Hematopoietic multipotent progenitor cell treated with erythropoietin and hydrocortisone succinate and interleukin-3 and kit ligand, for 17 days (in vitro differentiated cells): Measurements from ENCODE around the gene PPP5C.
"Not testable (repeated sequence)": the region's sequence is repeated elsewhere in the genome, so short reads cannot be mapped to it uniquely, and the experiment has no call there.

Experiments used
- DNase-seq: peaks from one replicate; pipeline ENCODE4 v3.0.0-alpha.2; 2015; ENCODE audit warnings: low spot score

Gene PPP5C

DNA sequence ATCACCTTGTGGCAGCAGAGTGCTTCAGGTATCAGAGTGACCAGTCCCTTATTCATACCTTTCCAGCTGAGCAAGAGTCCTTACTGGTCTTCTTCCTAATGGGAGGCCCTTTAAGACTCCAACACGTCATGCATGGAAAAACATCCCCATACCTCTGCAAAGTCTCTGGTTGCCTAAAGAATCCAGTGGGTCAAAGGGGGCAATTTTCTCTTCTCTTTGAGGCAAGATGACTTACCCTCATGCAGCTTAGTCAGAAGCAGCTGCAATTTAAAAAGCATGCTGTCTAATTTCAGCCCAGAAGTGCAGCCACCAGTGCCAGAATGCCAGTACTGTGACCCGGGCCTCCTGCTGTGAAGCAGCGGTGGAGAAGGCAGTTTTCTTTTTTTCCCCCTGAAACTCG, 18.7 kb downstream of the PPP5C start:
- no peak for DNase-seq

DNA sequence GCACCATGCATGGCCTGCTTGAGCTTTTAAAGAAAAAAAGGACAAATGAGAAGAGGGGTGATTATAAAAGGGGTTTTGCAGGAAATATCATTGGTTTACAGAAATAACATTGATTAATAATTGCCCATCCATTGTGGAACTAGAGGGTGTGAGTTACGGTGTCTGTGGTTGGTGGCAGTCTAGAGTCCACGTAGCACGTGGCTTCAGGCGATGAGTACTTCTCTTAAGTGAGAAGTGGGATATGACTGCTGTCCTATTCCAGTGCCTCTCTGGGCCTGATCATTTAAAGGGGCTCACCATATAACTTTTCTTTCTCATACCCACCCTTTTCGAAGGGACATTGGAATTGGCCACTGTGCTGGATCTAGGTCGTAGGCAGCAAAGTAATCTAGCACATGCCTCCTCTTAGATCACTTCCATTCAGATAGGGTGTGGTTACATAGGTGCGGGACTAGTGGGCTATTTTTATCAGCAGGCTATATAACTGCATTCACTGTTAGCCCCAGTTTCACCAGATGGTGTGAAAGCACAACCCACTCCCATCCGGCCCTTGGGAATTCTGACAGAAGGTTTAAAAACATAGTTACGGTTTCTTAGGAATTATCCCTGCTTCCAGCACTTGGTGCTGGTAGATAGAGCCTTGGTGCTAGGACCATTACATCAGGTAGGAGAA, 19.9 kb downstream of the PPP5C start:
- DNase-seq, result no peak

DNA sequence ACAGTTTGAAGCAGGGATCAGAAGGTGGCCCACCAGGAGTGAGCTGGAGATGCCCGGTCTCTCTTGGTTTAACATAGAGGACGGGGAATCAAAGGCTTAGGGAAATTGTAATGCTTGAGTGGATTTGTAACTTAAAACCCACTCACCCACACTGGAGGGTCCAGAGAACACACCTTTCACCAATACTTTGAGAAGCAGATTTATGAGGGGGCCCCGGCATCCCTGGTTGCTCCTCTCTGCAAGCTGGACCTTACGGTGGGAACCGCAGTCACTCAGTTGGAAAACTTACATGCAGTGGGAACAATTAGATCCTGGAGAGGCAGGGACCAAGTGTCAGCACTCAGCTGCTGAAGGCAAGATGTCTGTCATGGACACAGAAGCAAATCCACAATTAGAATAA, 20.5 kb downstream of the PPP5C start:
- no peak for DNase-seq

DNA sequence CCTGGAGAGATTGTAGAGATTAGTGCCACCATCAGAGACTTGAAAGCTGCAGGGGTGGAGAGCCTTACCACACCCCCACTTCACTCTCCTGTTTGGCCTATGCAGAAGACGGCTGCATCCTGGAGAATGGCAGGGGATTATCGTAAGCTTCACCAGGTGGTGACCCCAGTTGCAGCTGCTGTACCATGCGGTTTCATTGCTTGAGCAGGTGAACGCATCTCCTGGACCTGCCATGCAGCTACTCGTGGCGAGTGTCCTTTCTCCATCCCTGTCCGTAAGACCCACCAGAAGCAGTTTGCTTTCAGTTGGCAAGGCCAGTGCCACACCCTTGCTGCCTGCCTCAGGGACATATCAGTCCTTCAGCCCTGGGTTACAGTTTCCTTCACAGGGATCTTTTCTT, 21.2 kb downstream of the PPP5C start:
- DNase-seq, result no peak

DNA sequence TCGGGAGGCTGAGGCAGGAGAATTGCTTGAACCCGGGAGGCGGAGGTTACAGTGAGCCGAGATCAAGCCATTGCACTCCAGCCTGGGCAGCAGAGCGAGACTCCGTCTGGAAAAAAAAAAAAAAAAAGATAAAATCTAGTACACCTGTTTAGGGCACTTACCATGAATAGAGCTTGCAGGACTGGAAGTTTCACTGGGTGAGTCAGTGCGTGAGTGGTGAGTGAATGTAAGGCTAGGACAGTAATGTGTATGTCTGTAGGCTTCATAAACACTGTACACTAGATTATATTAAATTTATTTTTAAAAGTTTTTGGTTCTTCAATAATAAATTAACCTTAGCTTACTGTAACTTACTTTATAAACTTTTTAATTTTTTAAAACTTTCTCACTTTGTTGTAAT, 22.9 kb downstream of the PPP5C start:
- no peak for DNase-seq

DNA sequence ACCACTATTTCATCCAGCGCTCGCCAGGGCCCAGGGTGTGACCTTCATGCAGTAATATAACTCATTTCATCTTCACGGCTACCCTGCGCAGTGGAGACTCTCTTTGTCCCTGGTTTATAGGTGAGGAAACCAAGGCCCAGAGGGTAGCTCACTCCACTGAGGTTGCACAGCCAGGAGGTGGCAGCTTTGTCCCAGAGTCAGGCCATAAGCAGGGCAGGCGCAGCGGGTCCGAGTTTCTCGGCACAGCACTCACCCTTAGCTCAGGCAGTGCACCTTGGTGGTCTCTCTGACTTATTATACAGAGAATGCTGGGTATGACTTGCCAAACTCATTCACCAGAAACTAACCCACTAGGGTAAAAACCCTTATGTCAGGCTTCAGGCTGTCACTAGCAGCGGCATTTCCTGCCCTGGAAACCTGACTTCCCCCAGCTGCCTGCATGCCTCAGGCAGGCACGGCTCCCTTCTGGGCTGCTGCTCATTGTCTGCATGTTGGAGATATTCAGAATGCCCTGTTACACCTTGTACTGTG, 24.5 kb downstream of the PPP5C start:
- no peak for DNase-seq

DNA sequence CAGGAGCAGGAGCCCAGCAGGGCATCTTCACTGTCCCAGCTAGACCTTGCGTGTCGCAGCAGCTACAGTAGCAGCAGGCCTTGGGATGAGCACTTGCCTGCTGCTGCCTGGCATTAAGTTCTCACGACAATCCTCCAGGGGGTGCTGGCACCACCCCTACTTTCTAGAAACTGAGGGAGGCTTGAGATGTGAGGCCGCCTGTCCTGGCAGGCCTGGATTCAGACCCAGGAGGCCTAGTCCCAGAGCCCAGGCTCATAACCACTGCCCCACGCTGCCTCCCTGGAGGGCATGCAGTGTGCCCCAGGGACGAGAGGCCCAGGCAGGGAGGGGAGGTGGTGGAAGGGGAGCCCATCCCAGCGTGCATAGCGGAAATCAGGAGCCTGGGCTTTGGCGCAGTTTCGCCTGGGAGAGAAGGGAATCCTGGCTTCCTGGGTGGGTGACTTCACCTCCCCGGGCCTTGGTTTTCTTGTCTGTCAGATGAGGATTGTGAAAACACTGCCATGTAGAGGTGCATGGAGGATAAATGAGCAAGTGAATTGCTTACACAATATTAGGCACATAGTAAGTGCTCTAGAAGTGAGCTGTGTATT, 26.1 kb downstream of the PPP5C start:
- no peak for DNase-seq

DNA sequence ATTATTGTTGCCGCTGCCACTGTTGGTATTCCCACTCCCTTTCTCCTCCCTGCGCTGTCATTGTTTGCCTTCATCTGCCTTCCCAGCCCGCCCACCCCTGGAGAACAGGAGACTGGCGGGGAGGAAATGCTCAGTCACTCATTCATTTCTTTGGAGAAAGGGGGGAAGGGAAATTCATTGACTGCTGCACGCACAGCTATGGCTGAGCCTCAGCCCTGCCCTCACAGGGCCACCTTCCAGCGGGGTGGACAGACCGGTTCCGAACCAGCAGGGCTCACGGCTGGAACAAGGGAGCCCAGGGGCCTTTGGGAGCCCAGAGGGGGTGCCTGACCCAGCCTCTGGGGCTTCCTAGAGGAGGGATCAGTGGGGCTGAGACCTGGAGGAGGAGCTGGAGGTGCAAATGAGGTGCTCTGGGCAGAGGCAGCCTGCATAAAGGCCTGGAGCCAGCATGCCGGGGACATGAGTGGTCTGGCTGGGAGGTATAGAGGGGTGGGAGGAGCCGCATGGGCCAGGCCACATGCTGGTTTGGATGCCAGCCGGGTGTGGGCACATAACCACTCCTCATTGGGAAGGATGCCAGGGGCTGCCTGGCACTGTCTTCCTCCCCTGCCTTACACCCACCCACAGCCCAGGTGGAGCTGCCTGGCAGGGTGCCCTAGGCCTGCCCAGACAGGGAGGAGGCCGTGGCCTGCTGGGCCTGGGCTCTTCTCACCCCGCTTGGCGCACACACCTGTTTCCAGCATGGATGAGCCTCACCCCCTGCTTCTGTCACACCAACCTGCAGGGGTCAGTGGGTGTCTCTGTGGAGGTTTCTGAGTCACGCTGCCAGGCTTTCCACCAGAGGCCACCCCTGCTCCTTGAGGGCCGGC, 26.8 kb downstream of the PPP5C start:
- peak; percentile 68 for DNase-seq

DNA sequence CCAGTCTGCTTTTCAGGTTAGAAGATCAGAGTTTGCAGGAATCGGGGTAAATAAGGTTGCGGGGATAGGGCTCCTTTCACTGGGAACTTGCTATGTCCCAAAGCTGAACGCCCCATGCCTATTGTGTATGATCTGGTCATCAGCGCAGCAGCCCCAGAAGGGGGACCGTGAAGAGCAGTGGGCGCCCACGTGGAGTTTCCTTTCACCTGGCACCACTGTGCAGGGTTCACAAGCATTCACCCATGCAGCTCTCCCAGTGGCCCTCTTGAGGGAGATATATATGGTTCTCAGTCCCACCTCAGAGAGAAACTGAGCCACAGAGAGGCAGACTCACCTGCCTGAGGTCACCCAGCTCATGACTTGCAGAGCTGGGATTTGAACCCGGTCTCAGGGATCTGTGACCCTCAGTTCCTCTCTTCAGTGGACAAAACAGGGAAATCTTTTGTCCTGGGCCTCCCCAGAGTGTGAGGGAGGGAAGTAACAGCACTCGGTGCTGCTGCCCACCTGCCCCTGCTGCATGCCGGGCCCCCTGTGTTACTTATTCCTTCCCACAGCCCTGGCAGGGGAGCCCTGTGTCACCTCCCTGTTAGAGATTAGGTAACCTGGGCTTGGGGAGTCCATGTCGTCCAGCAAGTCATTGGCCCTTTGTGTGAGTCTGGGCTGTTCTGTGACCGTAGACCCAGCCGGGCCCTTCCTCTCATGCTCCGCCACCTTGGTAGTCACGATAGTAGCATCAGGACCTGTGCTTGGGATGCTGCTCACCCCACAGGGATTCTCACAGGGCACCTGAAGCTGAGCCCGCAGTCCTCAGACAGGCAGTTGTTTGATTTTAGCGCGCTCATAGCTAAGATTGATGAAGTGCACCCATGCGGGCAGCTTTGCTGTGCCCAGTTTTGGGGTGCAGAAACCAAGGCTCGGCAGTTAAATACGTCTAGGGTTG, 27.9 kb downstream of the PPP5C start:
- no peak for DNase-seq

DNA sequence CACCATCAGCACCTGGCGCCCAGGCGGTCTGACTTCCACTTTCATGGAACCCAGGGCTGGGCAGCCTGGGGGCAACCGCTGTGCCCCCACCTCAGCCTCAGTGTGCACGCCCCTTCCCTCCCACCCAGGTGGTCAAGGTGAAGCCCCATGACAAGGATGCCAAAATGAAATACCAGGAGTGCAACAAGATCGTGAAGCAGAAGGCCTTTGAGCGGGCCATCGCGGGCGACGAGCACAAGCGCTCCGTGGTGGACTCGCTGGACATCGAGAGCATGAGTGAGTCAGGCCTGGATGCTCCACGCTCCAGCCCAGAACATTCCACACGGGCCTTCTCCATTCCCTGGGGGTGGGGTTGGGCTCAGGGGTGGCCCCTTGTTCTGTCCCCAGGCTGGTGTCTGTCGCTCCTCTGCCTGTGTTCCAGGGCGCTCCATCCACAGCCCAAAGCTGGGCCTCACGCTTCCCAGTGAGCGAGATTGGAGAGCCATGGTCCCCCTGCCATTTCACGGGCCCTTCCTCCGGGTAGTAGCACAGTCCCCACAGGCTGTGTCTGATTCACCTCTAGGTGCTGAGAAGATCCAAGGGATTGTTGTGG, 28.7 kb downstream of the PPP5C start:
- DNase-seq, result not testable (repeated sequence)

DNA sequence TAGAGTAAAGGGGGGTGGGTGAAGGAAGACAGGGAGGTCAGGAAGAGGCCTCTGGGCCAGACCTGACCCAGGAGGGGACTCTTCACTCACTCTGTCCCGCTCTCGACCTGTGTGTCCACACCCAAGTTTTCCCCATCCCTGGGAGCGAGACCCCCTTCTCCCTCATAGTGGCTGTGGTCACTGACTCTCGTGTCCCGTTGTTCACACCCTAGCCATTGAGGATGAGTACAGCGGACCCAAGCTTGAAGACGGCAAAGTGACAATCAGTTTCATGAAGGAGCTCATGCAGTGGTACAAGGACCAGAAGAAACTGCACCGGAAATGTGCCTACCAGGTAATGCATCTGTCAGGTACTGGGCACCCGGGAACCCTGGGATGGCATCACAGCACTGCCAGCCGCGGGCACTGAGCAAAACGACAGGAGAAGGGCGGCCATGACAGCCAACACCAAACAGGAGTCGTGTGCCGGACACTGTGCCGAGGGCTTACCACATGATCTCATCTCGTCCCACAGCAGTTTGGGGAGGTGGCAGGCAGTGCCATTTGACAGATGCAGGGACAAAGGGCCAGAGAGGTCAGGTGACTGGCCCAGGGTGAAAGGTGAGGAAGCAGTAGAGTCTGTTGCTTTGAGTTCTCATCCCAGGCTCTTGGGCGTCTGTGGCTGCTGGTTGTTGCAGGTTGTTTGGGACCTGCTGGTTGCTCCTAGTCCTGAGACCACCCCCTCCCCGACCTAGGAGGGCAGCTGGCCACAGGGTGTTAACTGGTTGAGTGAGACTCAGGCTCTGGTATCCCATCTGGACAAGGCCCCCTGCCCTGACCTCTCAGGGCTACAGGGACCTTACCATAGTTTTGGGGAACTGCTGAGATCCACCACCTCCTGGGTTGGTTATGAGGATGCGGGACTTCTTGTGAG, 29.6 kb downstream of the PPP5C start:
- no peak for DNase-seq

DNA sequence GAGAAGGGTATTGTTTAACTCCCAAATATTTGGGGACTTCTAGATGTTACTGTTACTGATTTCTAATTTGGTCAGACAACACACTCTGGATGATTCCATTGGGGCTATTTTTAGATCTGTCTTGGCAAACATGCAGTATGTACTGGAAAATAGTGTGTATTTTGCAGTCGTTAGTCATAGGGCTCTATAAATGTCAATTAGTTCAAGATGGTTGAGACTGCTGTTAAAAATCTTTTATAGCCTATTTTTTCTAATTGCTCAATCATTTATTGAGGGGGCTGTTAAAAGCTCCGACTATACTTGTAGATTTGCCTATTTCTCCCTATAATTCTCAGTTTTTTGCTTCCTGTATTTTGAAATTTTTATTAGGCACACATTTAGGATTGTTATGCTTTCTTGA, 31.4 kb downstream of the PPP5C start:
- no peak for DNase-seq

DNA sequence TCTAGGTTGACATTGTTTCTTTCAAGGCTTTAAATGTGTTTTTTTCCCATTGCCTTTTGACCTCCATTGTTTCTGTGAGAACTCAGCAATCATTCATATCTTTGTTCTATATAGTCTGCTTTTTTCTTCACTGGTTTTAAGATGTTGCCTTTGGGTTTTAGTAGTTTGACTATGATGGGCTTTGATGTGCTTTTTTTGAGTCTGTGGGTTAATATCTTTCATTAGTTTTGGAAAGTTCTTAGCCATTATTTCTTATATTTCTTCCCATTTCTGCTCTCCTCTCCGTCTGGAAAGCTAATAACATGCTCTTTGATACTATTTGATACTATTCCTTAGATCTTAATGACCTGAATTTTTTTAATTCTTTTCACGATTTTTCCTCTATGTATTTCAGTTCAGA, 33.8 kb downstream of the PPP5C start:
- DNase-seq, result no peak

DNA sequence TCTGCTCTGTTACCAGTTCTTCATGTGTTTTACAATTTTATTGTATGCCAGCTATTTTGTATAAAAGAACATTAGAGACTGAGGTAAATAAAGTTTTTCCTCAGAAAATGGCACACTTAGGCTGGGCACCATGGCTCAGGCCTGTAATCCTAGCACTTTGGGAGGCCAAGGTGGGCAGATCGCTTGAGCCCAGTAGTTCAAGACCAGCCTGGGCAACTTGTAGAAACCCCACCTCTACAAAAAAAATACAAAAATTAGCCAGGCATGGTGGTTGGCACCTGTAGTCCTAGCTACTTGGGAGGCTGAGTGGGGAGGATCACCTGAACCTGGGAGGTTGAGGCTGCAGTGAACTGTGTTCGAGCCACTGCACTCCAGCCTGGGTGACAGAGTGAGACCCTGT, 34.5 kb downstream of the PPP5C start:
- no peak for DNase-seq

DNA sequence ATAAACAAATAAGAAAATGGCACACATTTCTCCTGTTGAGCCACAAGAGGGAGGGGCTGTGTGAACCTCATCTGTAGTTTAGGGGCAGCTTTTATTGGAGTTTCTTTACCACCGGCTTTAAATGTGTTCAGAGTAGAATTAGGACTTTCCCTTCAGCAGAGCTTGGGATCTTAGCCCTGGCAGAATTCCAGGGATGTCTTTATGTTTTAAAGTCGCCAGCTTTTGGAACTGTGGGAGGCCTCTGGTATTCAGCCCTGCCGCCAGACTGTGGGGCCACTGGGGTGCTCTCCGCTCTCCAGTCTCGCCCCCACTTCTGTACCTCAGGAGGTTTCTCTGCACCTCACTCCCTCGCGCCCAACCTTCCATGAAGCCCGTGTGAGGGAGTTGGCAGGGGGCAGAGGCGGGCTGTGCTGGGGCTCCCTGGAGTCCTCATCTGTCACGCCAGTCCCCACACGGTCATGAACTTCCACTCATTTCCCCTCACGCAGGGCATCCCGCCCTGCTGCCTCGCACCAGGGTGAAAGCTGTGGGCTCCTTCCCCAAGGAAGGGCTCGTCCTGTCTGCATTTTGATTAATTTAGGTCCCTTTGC, 35.0 kb downstream of the PPP5C start:
- no peak for DNase-seq

DNA sequence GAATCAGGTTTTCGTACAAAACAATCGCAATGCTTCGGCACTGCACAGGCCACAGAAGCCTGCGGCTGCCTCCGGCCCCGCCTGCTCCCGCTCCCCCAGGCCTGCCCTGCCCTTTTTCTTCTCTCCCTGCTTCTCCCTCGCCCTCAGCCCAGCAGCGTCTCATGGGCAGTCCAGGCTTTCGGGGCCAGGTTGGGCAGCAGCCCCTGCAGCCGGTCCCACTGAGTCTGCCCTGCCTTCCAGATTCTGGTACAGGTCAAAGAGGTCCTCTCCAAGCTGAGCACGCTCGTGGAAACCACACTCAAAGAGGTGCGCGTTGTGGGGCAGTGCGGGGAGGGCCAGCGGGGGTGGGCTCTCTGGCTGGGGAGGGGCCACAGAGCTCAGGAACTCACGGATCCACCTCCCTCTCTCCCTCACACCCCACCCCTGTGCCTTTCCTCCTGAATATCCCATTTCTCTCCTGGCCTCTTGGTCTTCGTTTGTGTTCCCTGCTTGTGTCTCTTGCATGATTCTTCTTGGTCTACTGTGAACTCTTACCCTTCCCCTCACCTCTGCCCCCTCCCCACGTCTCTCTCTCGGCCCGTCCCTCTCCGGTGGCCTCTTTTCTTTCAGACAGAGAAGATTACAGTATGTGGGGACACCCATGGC, 36.4 kb downstream of the PPP5C start:
- DNase-seq, result no peak

DNA sequence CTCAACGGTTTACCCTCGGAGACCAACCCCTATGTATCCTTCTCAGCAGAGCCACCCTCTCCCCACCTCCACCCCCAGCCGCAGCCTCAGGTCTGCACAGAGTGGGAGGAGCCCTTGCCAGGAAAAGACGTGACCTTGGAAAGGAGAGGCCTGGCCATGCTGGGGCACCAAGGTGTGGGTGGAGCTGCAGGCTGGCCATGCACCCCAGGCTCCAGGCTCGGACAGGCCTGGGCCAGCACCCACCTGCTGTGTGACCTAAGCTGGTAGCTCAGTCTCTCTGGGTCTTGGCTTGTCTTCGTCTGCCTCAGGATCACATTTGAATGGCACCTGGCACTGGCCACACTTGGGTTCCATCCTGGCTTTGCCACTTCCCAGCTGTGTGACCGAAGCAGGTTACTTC, 37.0 kb downstream of the PPP5C start:
- no peak for DNase-seq

DNA sequence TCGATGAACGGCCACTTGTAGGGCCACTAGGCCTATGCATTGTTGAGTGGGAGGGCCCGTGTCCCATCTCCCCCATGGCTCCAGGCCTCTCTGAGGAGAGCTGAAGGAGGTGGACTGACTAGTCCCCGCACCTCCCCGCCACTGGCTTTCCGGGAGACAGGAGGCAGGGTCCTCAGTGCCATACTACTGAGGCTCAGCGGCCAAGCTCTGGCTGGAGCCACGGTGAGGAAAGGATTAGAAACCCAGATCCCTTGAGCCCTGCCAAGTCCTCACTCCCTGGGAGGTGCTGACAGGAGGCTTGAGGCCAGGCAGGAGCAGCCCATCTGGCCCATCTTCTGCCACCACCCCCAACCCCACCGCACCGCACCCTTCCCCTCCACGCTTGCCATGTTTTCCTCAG, 37.5 kb downstream of the PPP5C start:
- no peak for DNase-seq

DNA sequence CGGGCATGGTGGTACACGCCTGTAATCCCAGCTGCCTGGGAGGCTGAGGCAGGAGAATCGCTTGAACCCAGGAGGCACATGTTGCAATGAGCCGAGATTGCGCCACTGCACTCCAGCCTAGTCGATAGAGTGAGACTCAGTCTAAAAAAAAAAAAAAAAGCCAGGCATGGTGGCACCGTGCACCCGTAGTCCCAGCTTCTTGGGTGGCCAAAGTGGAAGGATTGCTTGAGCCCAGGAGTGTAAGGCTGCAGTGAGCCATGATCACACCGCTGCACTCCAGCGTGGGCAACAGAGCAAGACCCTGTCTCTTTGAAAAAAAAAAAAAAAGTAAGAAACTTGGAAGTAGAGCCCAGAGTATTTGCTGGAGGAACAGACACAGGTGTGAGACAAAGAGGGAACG, 38.7 kb downstream of the PPP5C start:
- DNase-seq, result no peak

DNA sequence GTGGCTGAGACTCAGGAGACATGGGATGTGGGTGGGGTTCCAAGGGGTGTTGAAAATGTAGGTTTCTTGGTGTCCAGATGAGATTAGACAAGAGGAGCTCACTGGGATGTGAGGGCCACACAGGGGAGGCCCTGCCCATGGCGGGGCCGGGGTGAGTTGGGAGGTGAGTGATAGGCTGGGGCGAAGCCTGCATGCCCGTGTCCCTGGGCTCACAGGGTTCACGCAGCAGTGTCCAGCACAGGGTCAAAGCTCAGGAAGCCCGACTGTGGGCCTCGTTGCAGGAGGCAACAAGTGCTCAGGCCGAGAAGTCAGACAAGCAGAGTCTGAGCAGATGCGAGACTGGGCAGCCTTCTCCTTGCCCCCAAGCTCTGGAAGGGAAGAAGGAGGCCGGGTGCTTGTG, 39.3 kb downstream of the PPP5C start:
- no peak for DNase-seq
